ENCODE results near the gene BANP.

DNA sequence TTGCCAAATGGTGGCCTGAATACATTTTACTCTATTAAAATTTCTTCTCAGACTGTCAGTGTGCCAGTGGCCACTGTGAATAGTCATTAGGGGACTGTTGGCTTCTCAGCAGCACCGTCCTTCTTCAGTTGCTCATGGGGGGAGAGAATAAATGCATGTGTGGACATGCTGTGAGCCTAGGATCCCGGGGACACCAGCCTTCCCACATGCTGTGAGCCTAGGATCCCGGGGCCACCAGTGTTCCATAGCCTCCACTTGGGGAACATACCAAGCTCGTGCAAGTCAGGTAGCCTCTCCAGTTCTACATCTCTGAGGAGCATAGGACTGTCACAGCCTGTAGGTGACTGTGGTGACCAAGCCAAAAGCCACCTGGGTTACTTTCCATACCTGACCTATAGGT is 51.5 kb downstream of the BANP start:
- no peak for TF ChIP-seq EZH2 (IDR thresholded peaks at IDR 0.05; ENCODE audit: insufficient read depth, poor library complexity, severe bottlenecking)
- TF ChIP-seq EZH2phosphoT487 (IDR thresholded peaks at IDR 0.05; ENCODE audit: insufficient read depth, low read depth) = no peak

Measured in GM23248 (cell line).